ENCODE data around the gene GADD45G. TPM values are rescaled to one million over a fixed set of nuclear protein-coding genes. Genes with fewer than 3 reads are reported as not detected.
A peak's percentile ranks its signal among the peaks of the same experiment; 100 is the strongest.

Gene GADD45G
- total RNA-seq, 1 experiment from 2014 or later, result 7.7 TPM

- Mint-ChIP-seq H3K9me3 (no peaks in the 10 kb centered on the region), H3K4me3 (no peak overlapping the region), H3K4me1 (peaks cover 21 to 23% of the 10 kb centered on the region in 2 experiments), H3K36me3 (ENCODE audit: insufficient read depth in 1 of 3, low read depth in 3 of 3) (no peaks in the 10 kb centered on the region), H3K27me3 (ENCODE audit: low read depth) (peaks cover 2% of the 10 kb centered on the region), H3K27ac (0 out of 7 replicates have a peak overlapping the region, but pooled peaks of 1 of the 3 experiments have one; percentile 15)
- H3K4ac ChIP-seq (ENCODE audit: low read depth, low read length), result no peak overlapping the region
- no peaks in the 10 kb centered on the region for H3K79me1 ChIP-seq (ENCODE audit: insufficient read depth, low read depth, low read length, poor library complexity, severe bottlenecking)
- H2BK15ac ChIP-seq (ENCODE audit: low read depth, low read length), result no peak overlapping the region
- no peaks in the 10 kb centered on the region for H3K4me1 ChIP-seq (ENCODE audit: insufficient read depth, low read length)
- H3T11ph ChIP-seq (ENCODE audit: low read length), result no peak overlapping the region
- H4K8ac ChIP-seq (replicated peaks; ENCODE audit: insufficient read length, low read depth, low read length), result no peak overlapping the region
- H3K4me2 ChIP-seq (ENCODE audit: insufficient read depth, insufficient read length, low read length), result no peak overlapping the region
- WGBS (ENCODE audit: extremely low coverage, insufficient read length, low lambda C conversion rate), result no CpG with 5 or more reads among the region's 6 CpGs
- no peak overlapping the region for H2BK20ac ChIP-seq (ENCODE audit: low read depth, low read length, poor library complexity, severe bottlenecking)
- no peaks in the 10 kb centered on the region for H3K27me3 ChIP-seq (ENCODE audit: insufficient read depth, low read length)
- no peak overlapping the region for H2BK120ac ChIP-seq (ENCODE audit: low read depth, low read length, poor library complexity, severe bottlenecking)
- no peak overlapping the region for H3K27ac ChIP-seq (ENCODE audit: insufficient read length, low read depth, low read length)
- H3K23ac ChIP-seq (ENCODE audit: insufficient read length, low read depth, low read length), result no peak overlapping the region
- H3K14ac ChIP-seq (ENCODE audit: insufficient read depth, low read length), result peak overlapping the region; percentile 8; the same call in 1 of the 2 replicates
- no peak overlapping the region for H3K56ac ChIP-seq (ENCODE audit: insufficient read length, low read depth, low read length)
- no peak overlapping the region for H2BK12ac ChIP-seq (ENCODE audit: insufficient read length, low read depth, low read length)
- no peaks in the 10 kb centered on the region for H3K23me2 ChIP-seq (ENCODE audit: insufficient read length, low read depth, low read length, poor library complexity, severe bottlenecking)
- no peaks in the 10 kb centered on the region for H3K9me3 ChIP-seq (ENCODE audit: control insufficient read depth, low read depth, low read length)
- TF ChIP-seq CTCF (conservative IDR thresholded peaks at IDR 0.05), result no peak
- DNase-seq, result no peak
- H4K5ac ChIP-seq (ENCODE audit: insufficient read length, low read depth, low read length), result no peak overlapping the region
- no peak overlapping the region for H2BK5ac ChIP-seq (ENCODE audit: insufficient read length, low read length)
- no peak overlapping the region for H3K9ac ChIP-seq (ENCODE audit: extremely low read depth, insufficient read length, low read length)
- H4K20me1 ChIP-seq (ENCODE audit: control insufficient read depth, insufficient read depth, insufficient read length), result no peaks in the 10 kb centered on the region
- no peak overlapping the region for H4K91ac ChIP-seq (ENCODE audit: insufficient read length, low read depth, low read length)
- no peak overlapping the region for H2AK5ac ChIP-seq (ENCODE audit: insufficient read length, low read length)
- H2AFZ ChIP-seq (ENCODE audit: low read length), result no peak overlapping the region
- no peak overlapping the region for H3K18ac ChIP-seq (ENCODE audit: insufficient read length, low read depth, low read length)
- H3K79me2 ChIP-seq (ENCODE audit: insufficient read depth, low read length), result no peaks in the 10 kb centered on the region
Observed at GRCh38 chr9:89633404-89633803, 28.6 kb downstream of the GADD45G start.
